Measurements from ENCODE around the gene CTAG1B. TPM values are rescaled to one million over a fixed set of nuclear protein-coding genes. Genes with fewer than 3 reads are reported as not detected.

Gene CTAG1B
- total and polyA plus RNA-seq, 4 donors, result not detected

Small RNAs within 50 kb of the gene (small RNA-seq; reads per million reads assigned to genes)
- gene AC244090.1 (ENCODE audit: low replicate concordance) (not detected), gene AC244107.2 (ENCODE audit: low replicate concordance) (not detected)

Other genes starting within 250 kb of the CTAG1B start
- gene FLNA, start 244.6 kb downstream of the CTAG1B start, total RNA-seq, result 100 to 1,000 TPM; 187 to 384 TPM
- gene FLNA, start 244.6 kb downstream of the CTAG1B start, polyA plus RNA-seq (ENCODE audit: insufficient read length in 2 of 2), result 100 to 1,000 TPM; 203 to 271 TPM
- gene EMD, start 240.0 kb downstream of the CTAG1B start, total RNA-seq, result 10 to 100 TPM; 14.1 to 19.5 TPM
- gene EMD, start 240.0 kb downstream of the CTAG1B start, polyA plus RNA-seq (ENCODE audit: insufficient read length in 2 of 2), result 10 to 100 TPM; 84.4 to 88.1 TPM
- gene RPL10, start 220.9 kb downstream of the CTAG1B start, total RNA-seq, result 1,000 to 10,000 TPM; 1,775 to 3,365 TPM
- gene RPL10, start 220.9 kb downstream of the CTAG1B start, polyA plus RNA-seq (ENCODE audit: insufficient read length in 2 of 2), result 1,000 to 10,000 TPM; 2,002 to 2,049 TPM
- 10 to 100 TPM; 13.4 to 24.6 TPM for gene DNASE1L1, start 210.0 kb downstream of the CTAG1B start, total RNA-seq
- gene DNASE1L1, start 210.0 kb downstream of the CTAG1B start, polyA plus RNA-seq (ENCODE audit: insufficient read length in 2 of 2), result 10 to 100 TPM in 1 of 2 donors, 1 to 10 TPM in 1; 9.9 to 16.4 TPM
- gene TAFAZZIN, start 207.7 kb downstream of the CTAG1B start, total RNA-seq, result 10 to 100 TPM; 12.2 to 30.0 TPM
- gene TAFAZZIN, start 207.7 kb downstream of the CTAG1B start, polyA plus RNA-seq (ENCODE audit: insufficient read length in 2 of 2), result 10 to 100 TPM; 48.4 to 65.3 TPM
- gene ATP6AP1, start 190.6 kb downstream of the CTAG1B start, total RNA-seq, result 10 to 100 TPM; 62.8 to 86.8 TPM
- gene ATP6AP1, start 190.6 kb downstream of the CTAG1B start, polyA plus RNA-seq (ENCODE audit: insufficient read length in 2 of 2), result 100 to 1,000 TPM; 196 to 208 TPM
- gene GDI1, start 182.1 kb downstream of the CTAG1B start, total RNA-seq, result 100 to 1,000 TPM; 185 to 194 TPM
- gene GDI1, start 182.1 kb downstream of the CTAG1B start, polyA plus RNA-seq (ENCODE audit: insufficient read length in 2 of 2), result 100 to 1,000 TPM; 674 to 688 TPM
- 10 to 100 TPM; 17.9 to 47.5 TPM for gene FAM50A, start 175.1 kb downstream of the CTAG1B start, total RNA-seq
- gene FAM50A, start 175.1 kb downstream of the CTAG1B start, polyA plus RNA-seq (ENCODE audit: insufficient read length in 2 of 2), result 10 to 100 TPM; 82.1 to 94.8 TPM
- gene PLXNA3, start 161.0 kb downstream of the CTAG1B start, total RNA-seq, result 10 to 100 TPM; 13.3 to 22.5 TPM
- gene PLXNA3, start 161.0 kb downstream of the CTAG1B start, polyA plus RNA-seq (ENCODE audit: insufficient read length in 2 of 2), result 100 to 1,000 TPM in 1 of 2 donors, 10 to 100 TPM in 1; 95.0 to 127 TPM
- 10 to 100 TPM; 10.0 to 38.5 TPM for gene LAGE3, start 140.0 kb downstream of the CTAG1B start, total RNA-seq
- gene LAGE3, start 140.0 kb downstream of the CTAG1B start, polyA plus RNA-seq (ENCODE audit: insufficient read length in 2 of 2), result 10 to 100 TPM; 43.7 to 46.2 TPM
- gene UBL4A, start 132.7 kb downstream of the CTAG1B start, total RNA-seq, result 10 to 100 TPM; 29.6 to 32.1 TPM
- 10 to 100 TPM; 37.4 to 38.3 TPM for gene UBL4A, start 132.7 kb downstream of the CTAG1B start, polyA plus RNA-seq (ENCODE audit: insufficient read length in 2 of 2)
- 10 to 100 TPM in 1 of 2 donors, 1 to 10 TPM in 1; 4.9 to 13.9 TPM for gene SLC10A3, start 128.7 kb downstream of the CTAG1B start, total RNA-seq
- 10 to 100 TPM in 1 of 2 donors, 1 to 10 TPM in 1; 7.9 to 10.7 TPM for gene SLC10A3, start 128.7 kb downstream of the CTAG1B start, polyA plus RNA-seq (ENCODE audit: insufficient read length in 2 of 2)
- gene FAM3A, start 103.0 kb downstream of the CTAG1B start, total RNA-seq, result 10 to 100 TPM; 16.1 to 32.7 TPM
- gene FAM3A, start 103.0 kb downstream of the CTAG1B start, polyA plus RNA-seq (ENCODE audit: insufficient read length in 2 of 2), result 10 to 100 TPM; 47.2 to 60.3 TPM
- gene G6PD, start 72.4 kb downstream of the CTAG1B start, total RNA-seq, result 10 to 100 TPM; 18.4 to 31.1 TPM
- 10 to 100 TPM; 41.4 to 45.5 TPM for gene G6PD, start 72.4 kb downstream of the CTAG1B start, polyA plus RNA-seq (ENCODE audit: insufficient read length in 2 of 2)
- 10 to 100 TPM in 1 of 2 donors, 1 to 10 TPM in 1; 7.7 to 16.6 TPM for gene IKBKG, start 71.7 kb downstream of the CTAG1B start, total RNA-seq
- gene IKBKG, start 71.7 kb downstream of the CTAG1B start, polyA plus RNA-seq (ENCODE audit: insufficient read length in 2 of 2), result 10 to 100 TPM; 23.8 to 23.9 TPM
- not detected for gene CTAG1A, start 34.1 kb downstream of the CTAG1B start, total RNA-seq
- gene CTAG1A, start 34.1 kb downstream of the CTAG1B start, polyA plus RNA-seq (ENCODE audit: insufficient read length in 2 of 2), result not detected
- gene CTAG2, start 34.3 kb upstream of the CTAG1B start, total RNA-seq, result not detected
- not detected for gene CTAG2, start 34.3 kb upstream of the CTAG1B start, polyA plus RNA-seq (ENCODE audit: insufficient read length in 2 of 2)
- 1 to 10 TPM; 4.4 to 5.3 TPM for gene GAB3, start 131.8 kb upstream of the CTAG1B start, total RNA-seq
- 1 to 10 TPM; 3.0 TPM for gene GAB3, start 131.8 kb upstream of the CTAG1B start, polyA plus RNA-seq (ENCODE audit: insufficient read length in 2 of 2)
- 10 to 100 TPM; 20.1 to 29.4 TPM for gene DKC1, start 143.6 kb upstream of the CTAG1B start, total RNA-seq
- 10 to 100 TPM; 38.6 to 42.4 TPM for gene DKC1, start 143.6 kb upstream of the CTAG1B start, polyA plus RNA-seq (ENCODE audit: insufficient read length in 2 of 2)
- gene MPP1, start 186.2 kb upstream of the CTAG1B start, total RNA-seq, result 10 to 100 TPM; 36.6 to 43.2 TPM
- 10 to 100 TPM; 43.5 to 47.2 TPM for gene MPP1, start 186.2 kb upstream of the CTAG1B start, polyA plus RNA-seq (ENCODE audit: insufficient read length in 2 of 2)
- not detected for gene SMIM9, start 215.4 kb upstream of the CTAG1B start, total RNA-seq
- not detected for gene SMIM9, start 215.4 kb upstream of the CTAG1B start, polyA plus RNA-seq (ENCODE audit: insufficient read length in 2 of 2)